Hepatocyte (in vitro differentiated cells): ENCODE results near the gene NUFIP1. TPM values are rescaled to one million over a fixed set of nuclear protein-coding genes. Genes with fewer than 3 reads are reported as not detected.

Source experiments
- DNase-seq: peaks from one replicate; pipeline ENCODE4 v3.0.0-alpha.2; 2016; ENCODE audit warnings: low spot score
- H2AFZ ChIP-seq: fragments of 200-600 bp; sonication (generic); 2 replicates; pipeline ENCODE4 v1.6.0; 2016; ENCODE audit warnings: antibody characterized with exemption, mild to moderate bottlenecking
- H3K27ac ChIP-seq: fragments of 200-600 bp; sonication (generic); 2 replicates; pipeline ENCODE4 v1.5.1; 2016; ENCODE audit warnings: mild to moderate bottlenecking
- H3K27me3 ChIP-seq: fragments of 200-600 bp; sonication (generic); 2 replicates; pipeline ENCODE4 v1.6.1; 2016
- H3K36me3 ChIP-seq: fragments of 200-600 bp; sonication (generic); replicated peaks from 2 replicates; pipeline ENCODE4 v1.5.1; 2016; ENCODE audit warnings: low read depth; ENCODE audit not compliant: insufficient read depth
- H3K4me1 ChIP-seq: fragments of 200-600 bp; sonication (generic); 2 replicates; pipeline ENCODE4 v1.5.1; 2016; ENCODE audit warnings: mild to moderate bottlenecking, moderate library complexity; ENCODE audit not compliant: insufficient read depth
- H3K4me2 ChIP-seq: fragments of 200-600 bp; sonication (generic); 2 replicates; pipeline ENCODE4 v1.6.0; 2016
- H3K4me3 ChIP-seq: fragments of 200-600 bp; sonication (generic); 2 replicates; pipeline ENCODE4 v1.5.1; 2016; ENCODE audit warnings: mild to moderate bottlenecking
- H3K79me2 ChIP-seq: fragments of 200-600 bp; sonication (generic); 2 replicates; pipeline ENCODE4 v1.6.0; 2017; ENCODE audit warnings: mild to moderate bottlenecking
- H3K9me2 ChIP-seq: fragments of 200-600 bp; sonication (generic); replicated peaks from 2 replicates; pipeline ENCODE4 v1.6.0; 2017; ENCODE audit warnings: mild to moderate bottlenecking; ENCODE audit not compliant: insufficient read depth
- H3K9me3 ChIP-seq: fragments of 200-600 bp; sonication (generic); 2 replicates; pipeline ENCODE4 v1.5.1; 2016; ENCODE audit warnings: low read depth, mild to moderate bottlenecking
- H4K20me1 ChIP-seq: fragments of 200-600 bp; sonication (generic); 2 replicates; pipeline ENCODE4 v1.6.0; 2016; ENCODE audit warnings: mild to moderate bottlenecking; ENCODE audit not compliant: insufficient read depth, poor library complexity, severe bottlenecking
- CTCF ChIP-seq: fragments of 200-600 bp; sonication (generic); IDR thresholded peaks from 2 replicates; pipeline ENCODE4 v1.5.1; 2016; ENCODE audit warnings: antibody characterized with exemption, mild to moderate bottlenecking; ENCODE audit not compliant: poor library complexity
- EZH2 ChIP-seq: fragments of 200-600 bp; sonication (generic); IDR thresholded peaks from 2 replicates; pipeline ENCODE4 v1.6.1; 2016; ENCODE audit warnings: antibody characterized with exemption, mild to moderate bottlenecking, borderline replicate concordance
- EZH2phosphoT487 ChIP-seq: fragments of 200-600 bp; sonication (generic); IDR thresholded peaks from one replicate; pipeline ENCODE4 v1.6.1; 2018; ENCODE audit warnings: antibody characterized with exemption, mild to moderate bottlenecking, low read depth, moderate library complexity; ENCODE audit not compliant: unreplicated experiment, severe bottlenecking
- WGBS: methylation state at CpG from one replicate; pipeline ENCODE4 v1.1.6; 2016; ENCODE audit warnings: low lambda C conversion rate; ENCODE audit errors: missing lambda C conversion rate; 5-methylcytosine and 5-hydroxymethylcytosine counted together
- polyA plus RNA-seq: library from polyadenylated mRNA; unstranded; fragments of >200 nt; fragmentation: Nextera tagmentation; extraction: Ambion mirVana; gene quantifications from 2 replicates; pipeline ENCODE4 v1.2.1, GENCODE V29; 2016
- total RNA-seq: library from RNA; depleted of rRNA; stranded (reverse); fragments of >200 nt; gene quantifications from 2 replicates; pipeline ENCODE4 v1.2.3, GENCODE V29; 2014

NUFIP1 gene
- total and polyA plus RNA-seq, 2 experiments from 2014 or later: 3.3 to 6.2 TPM

GRCh38 chr13:44908712-44909111 lies 80.6 kb downstream of the NUFIP1 start:
- H3K4me1 ChIP-seq: peaks cover 30% of the 10 kb centered on the region
- no peaks in the 10 kb centered on the region for H3K79me2 ChIP-seq
- no peak for TF ChIP-seq EZH2
- no peak for TF ChIP-seq CTCF
- no peak for TF ChIP-seq EZH2phosphoT487
- H2AFZ ChIP-seq: no peak overlapping the region
- H3K4me3 ChIP-seq: no peak overlapping the region
- WGBS: 68% methylated on average over 5 of the region's 5 CpGs
- DNase-seq: no peak
- no peak overlapping the region for H3K4me2 ChIP-seq
- H3K9me2 ChIP-seq: no peaks in the 10 kb centered on the region
- no peaks in the 10 kb centered on the region for H3K36me3 ChIP-seq
- no peak overlapping the region for H3K27ac ChIP-seq
- no peaks in the 10 kb centered on the region for H3K27me3 ChIP-seq
- H4K20me1 ChIP-seq: no peaks in the 10 kb centered on the region
- no peaks in the 10 kb centered on the region for H3K9me3 ChIP-seq

GRCh38 chr13:44908266-44908665 lies 81.0 kb downstream of the NUFIP1 start:
- H3K27ac ChIP-seq: no peak overlapping the region
- WGBS: 71% methylated on average over 1 of the region's 1 CpG
- H3K36me3 ChIP-seq: no peaks in the 10 kb centered on the region
- no peak overlapping the region for H2AFZ ChIP-seq
- no peaks in the 10 kb centered on the region for H3K27me3 ChIP-seq
- peaks cover 34% of the 10 kb centered on the region for H3K4me1 ChIP-seq
- no peak for DNase-seq
- no peak overlapping the region for H3K4me2 ChIP-seq
- H3K79me2 ChIP-seq: no peaks in the 10 kb centered on the region
- H3K9me3 ChIP-seq: no peaks in the 10 kb centered on the region
- H4K20me1 ChIP-seq: no peaks in the 10 kb centered on the region
- no peak overlapping the region for H3K4me3 ChIP-seq
- TF ChIP-seq CTCF (no peak), EZH2phosphoT487 (no peak), EZH2 (no peak)
- H3K9me2 ChIP-seq: no peaks in the 10 kb centered on the region

- Histone ChIP-seq H3K9me3 (no peaks in the 10 kb centered on the region), H3K79me2 (no peaks in the 10 kb centered on the region), H3K4me3 (no peak overlapping the region), H3K36me3 (no peaks in the 10 kb centered on the region), H3K9me2 (no peaks in the 10 kb centered on the region), H3K4me2 (peak overlapping the region; percentile 12), H3K4me1 (peaks cover 37% of the 10 kb centered on the region), H3K27ac (peak overlapping the region; percentile 84), H3K27me3 (no peaks in the 10 kb centered on the region), H4K20me1 (no peaks in the 10 kb centered on the region), H2AFZ (no peak overlapping the region)
- 50% methylated on average over 6 of the region's 6 CpGs for WGBS
- TF ChIP-seq CTCF: no peak
- peak; percentile 57 for DNase-seq
These were observed 82.6 kb downstream of the NUFIP1 start for GRCh38 chr13:44906713-44907112.

- Histone ChIP-seq H3K27me3 (no peaks in the 10 kb centered on the region), H4K20me1 (no peaks in the 10 kb centered on the region), H3K4me2 (peak overlapping the region; percentile 9), H3K9me2 (no peaks in the 10 kb centered on the region), H3K9me3 (no peaks in the 10 kb centered on the region), H3K36me3 (no peaks in the 10 kb centered on the region), H3K4me3 (no peak overlapping the region), H3K79me2 (no peaks in the 10 kb centered on the region), H3K4me1 (peaks cover 37% of the 10 kb centered on the region), H2AFZ (no peak overlapping the region), H3K27ac (peak overlapping the region; percentile 84)
- no peak for DNase-seq
- TF ChIP-seq EZH2phosphoT487 (no peak), EZH2 (no peak), CTCF (no peak)
- 73% methylated on average over 4 of the region's 4 CpGs for WGBS
These were observed 83.0 kb downstream of the NUFIP1 start for GRCh38 chr13:44906230-44906629.
